NCI-H187 treated with DMSO at 0.1 percent for 48 hours (cell line): ENCODE measurements around the gene KRTAP19-6.
"Not testable (repeated sequence)": the region's sequence is repeated elsewhere in the genome, so short reads cannot be mapped to it uniquely, and the experiment has no call there.

Experiments
- DNase-seq: peaks from one replicate; lab custom pipeline; 2025; lab: John Stamatoyannopoulos, UW

The KRTAP19-6 gene

DNA sequence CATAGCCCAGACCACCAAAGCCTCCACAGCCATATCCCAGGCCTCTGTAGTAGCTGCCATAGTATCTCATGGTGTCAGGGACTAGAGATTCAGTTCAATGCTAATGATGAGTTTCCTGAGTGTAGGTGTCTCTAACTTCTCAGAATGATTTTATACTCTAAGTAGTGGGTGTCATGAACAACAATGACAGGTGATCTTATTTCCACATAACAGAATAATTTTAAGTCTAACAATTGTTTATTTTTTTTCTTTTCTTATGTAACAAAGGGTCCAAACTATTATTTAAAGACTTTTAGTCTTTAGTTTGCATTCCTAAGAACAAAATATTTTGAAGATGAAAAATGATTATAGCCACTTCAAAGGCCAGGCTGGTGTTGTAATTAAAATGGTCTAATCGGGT, at the start of gene KRTAP19-6:
Gene KRTAP19-6 (minus strand): TSS at position 101 of the 400 bp plus-strand sequence. CDS start 31 bp downstream, at position 70.
- DNase-seq, result no peak

DNA sequence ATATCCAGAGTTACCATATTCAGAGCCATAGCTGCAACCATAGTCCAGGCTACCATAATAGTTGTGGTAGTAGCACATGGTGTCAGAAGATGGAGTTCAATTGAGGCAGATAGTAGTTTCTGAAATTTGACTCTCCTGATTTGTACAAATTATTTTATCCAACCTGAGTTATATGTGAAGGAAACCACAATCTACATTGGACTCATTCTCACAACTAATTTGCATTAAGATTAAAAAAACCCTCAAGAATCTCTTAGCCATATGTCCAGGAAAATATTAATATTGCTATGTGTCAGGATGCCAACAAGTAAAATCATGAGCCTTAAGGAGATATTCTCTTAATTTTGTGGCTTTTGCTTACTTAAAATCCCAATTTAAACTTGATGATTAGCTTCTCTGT, 48.6 kb upstream of the KRTAP19-6 start, which contains the start of gene KRTAP22-2:
Gene KRTAP22-2 (minus strand): TSS at position 101 of the 400 bp plus-strand sequence.
- DNase-seq, result no peak

- no peak for DNase-seq
Measured at GRCh38 chr21:30582870-30583269, 41.2 kb upstream of the KRTAP19-6 start.

GRCh38 chr21:30580132-30580531, 38.5 kb upstream of the KRTAP19-6 start:
- no peak for DNase-seq

DNA sequence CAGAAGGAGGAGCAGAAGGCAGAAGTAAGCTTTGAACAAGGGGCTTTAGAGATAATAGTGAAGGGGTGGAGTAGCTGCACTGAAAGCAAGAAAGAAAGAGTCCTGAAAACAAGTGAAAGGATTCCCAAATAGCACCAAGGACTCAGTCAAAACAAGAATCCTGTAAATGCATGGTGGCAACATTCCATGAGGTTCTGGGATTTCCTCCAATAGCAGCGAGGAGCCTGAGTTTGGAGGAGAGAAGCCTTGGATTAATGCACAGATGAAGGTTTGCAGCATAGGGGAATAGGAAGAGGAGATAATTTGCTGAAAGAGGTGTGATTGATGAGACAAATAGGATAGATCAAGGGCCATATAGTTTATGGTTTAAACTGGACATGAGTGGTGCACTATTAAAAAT, 37.7 kb upstream of the KRTAP19-6 start:
- no peak for DNase-seq

GRCh38 chr21:30577766-30578165, 36.1 kb upstream of the KRTAP19-6 start:
- DNase-seq, result no peak

GRCh38 chr21:30567617-30568016, 26.0 kb upstream of the KRTAP19-6 start:
- DNase-seq, result no peak

- DNase-seq, result no peak
Measured at GRCh38 chr21:30563630-30564029, 22.0 kb upstream of the KRTAP19-6 start.

DNA sequence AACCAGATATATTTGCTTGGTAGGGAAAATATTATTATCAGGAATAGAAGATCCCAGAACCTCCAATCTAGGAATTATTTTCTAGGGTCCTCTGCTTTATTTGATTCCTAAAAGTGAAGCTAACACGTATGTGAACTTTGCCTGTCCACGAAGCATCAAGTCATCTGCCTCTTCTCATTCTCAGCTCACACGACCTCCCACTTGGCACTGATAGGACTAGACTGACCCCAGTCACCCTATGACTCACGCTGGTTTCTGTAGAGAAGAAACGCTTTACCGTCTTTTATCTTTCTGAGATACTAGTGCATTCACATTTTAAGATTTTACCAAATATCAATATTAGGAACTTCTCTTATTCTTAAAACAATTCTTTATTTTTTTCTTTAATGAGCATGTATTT, 21.4 kb upstream of the KRTAP19-6 start:
- no peak for DNase-seq

GRCh38 chr21:30561957-30562356, 20.3 kb upstream of the KRTAP19-6 start:
- no peak for DNase-seq

GRCh38 chr21:30561264-30561895, 19.7 kb upstream of the KRTAP19-6 start, which contains the start of gene KRTAP19-7:
KRTAP19-7 (minus strand) TSS chr21:30561314; CDS start chr21:30561289, 25 bp downstream.
- DNase-seq, result no peak

- no peak for DNase-seq
Measured at GRCh38 chr21:30555095-30555494, 13.4 kb upstream of the KRTAP19-6 start.

DNA sequence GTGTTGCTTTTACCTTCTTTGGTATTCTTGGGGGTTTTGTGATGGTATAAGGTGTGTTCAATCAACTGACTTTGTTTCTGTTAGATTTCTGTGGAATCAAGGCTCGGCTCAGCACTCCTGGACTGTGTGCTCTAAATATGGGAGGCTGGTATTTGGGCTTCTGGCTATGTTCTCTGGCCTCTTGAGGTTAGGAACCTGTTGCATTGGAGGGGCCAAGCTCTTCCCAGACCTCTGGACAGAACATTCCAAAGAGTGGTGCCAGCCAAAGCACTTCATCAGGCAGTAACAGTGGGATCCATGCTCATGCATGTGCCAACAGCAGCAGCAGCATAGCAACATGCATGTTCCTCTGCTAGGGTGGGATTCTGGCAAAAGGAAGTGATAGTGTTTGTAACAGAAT, 11.1 kb upstream of the KRTAP19-6 start:
- DNase-seq, result no peak

DNA sequence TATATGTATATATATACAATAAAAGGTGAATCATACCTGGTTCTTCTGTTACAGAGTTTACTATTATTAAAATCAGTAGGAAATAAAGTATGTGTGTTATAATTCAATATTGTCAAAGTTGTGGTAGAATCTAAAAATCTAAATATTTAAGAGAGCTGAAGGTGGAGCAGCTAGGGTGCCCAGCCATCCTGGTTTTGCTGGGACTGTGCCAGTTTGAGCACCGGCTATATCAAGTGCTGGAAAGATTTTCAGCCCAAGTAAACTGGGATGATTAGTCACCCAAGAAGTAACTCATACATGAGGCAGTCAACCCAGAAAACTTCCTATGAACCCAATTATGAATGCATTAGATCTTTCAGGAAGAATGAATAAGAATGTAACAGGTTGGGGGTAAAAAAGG, 22.8 kb downstream of the KRTAP19-6 start:
- DNase-seq, result no peak

GRCh38 chr21:30515681-30516080, 26.0 kb downstream of the KRTAP19-6 start:
- DNase-seq, result no peak

DNA sequence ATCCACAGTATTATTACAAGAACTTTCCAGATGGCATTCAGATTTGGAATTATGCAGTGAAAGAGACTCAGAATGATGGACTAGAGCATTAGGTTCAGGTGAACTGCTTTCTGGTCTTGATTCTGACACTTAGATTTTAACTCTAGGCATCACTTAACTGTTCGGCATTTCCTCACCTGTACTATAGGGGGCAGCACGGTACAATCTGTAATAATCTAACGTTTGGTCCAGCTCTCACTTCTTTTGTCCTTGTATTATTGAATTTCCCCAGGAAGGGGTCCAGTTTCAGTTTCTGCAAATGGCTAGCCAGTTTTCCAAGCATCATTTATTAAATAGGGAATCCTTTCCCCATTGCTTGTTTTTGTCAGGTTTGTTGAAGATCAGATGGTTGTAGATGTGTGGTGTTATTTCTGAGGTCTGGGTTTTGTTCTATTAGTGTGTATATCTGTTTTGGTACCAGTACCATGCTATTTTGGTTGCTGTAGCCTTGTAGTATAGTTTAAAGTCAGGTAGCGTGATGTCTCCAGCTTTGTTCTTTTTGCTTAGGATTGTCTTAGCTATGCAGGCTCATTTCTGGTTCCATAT, 36.0 kb downstream of the KRTAP19-6 start:
- DNase-seq, result not testable (repeated sequence)

DNA sequence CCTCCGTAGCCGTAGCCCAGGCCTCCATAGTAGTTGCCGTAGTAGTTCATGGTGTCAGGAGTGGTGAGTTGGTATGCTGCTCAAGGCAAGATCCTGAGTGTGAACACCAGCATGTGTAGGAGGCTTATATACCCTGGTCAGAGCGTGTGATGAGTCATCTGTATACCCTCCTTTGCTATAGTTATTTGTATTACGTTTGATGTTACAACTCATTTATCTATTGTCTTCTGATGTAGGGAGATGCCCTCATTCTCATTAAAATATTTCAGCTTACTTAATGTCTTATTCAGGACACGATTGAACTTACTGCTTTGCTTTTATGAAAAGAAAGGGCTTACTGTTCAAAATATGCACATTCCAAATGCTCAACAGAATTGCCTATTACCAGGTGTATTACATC, 39.6 kb downstream of the KRTAP19-6 start, which contains the start of gene KRTAP19-5:
Gene KRTAP19-5 (minus strand): TSS at position 101 of the 400 bp plus-strand sequence. CDS start 51 bp downstream, at position 50.
- DNase-seq, result no peak

GRCh38 chr21:30497065-30497464, 44.6 kb downstream of the KRTAP19-6 start, which contains the start of gene KRTAP19-4:
KRTAP19-4 (minus strand) TSS chr21:30497165; CDS start chr21:30497110, 55 bp downstream.
- DNase-seq, result no peak

GRCh38 chr21:30491963-30492428, 49.7 kb downstream of the KRTAP19-6 start, which contains the start of gene KRTAP19-3:
KRTAP19-3 (minus strand) TSS chr21:30492013; CDS start chr21:30491957, 56 bp downstream.
- DNase-seq, result no peak
